Left lobe of liver (tissue), 1 donor: ENCODE results near the gene NCDN. TPM values are rescaled to one million over a fixed set of nuclear protein-coding genes. Genes with fewer than 3 reads are reported as not detected.

Experiments used
- total RNA-seq: library from RNA; stranded (reverse); gene quantifications from one replicate; pipeline ENCODE4 v1.2.1, GENCODE V29; 2021
- donor health status: DM: no; HTN: yes; CAD: no.

The NCDN gene
- total RNA-seq, 1 donor from 2014 or later, result 7.0 TPM

Other genes starting within 250 kb of the NCDN start
- 49.2 TPM for gene KIAA0319L, start 396 bp upstream of the NCDN start, total RNA-seq
- gene TFAP2E, start 15.5 kb downstream of the NCDN start, total RNA-seq, result 0.13 TPM
- gene PSMB2, start 83.7 kb downstream of the NCDN start, total RNA-seq, result 39.3 TPM
- 2.4 TPM for gene C1orf216, start 161.1 kb downstream of the NCDN start, total RNA-seq
- 0.10 TPM for gene CLSPN, start 212.2 kb downstream of the NCDN start, total RNA-seq